Sigmoid colon (tissue), 4 donors: ENCODE data around the gene SAMD4A.

Experiments used
- EP300 ChIP-seq, 4 donors: sonication (generic); formaldehyde crosslinking; IDR thresholded peaks; one replicate each; pipeline ENCODE4 v1.6.1; 2017; ENCODE audit warnings: antibody characterized with exemption in 4 of 4
- POLR2A ChIP-seq, 2 donors: fragments of 450-650 bp; IDR thresholded peaks; one replicate each; pipeline ENCODE4 v1.6.1; 2016; ENCODE audit warnings: antibody characterized with exemption in 2 of 2, mild to moderate bottlenecking in 2 of 2, moderate library complexity in 2 of 2
- POLR2AphosphoS5 ChIP-seq, 4 donors: sonication (generic); formaldehyde crosslinking; IDR thresholded peaks; one replicate each; pipeline ENCODE4 v1.6.1; 2017; ENCODE audit warnings: antibody characterized with exemption in 4 of 4
- TF ChIP-seq, protein P1 (sequence below), 4 experiments: fragments of 450-650 bp in 3 of 4; fragments of 200-600 bp in 1 of 4; IDR thresholded peaks; one replicate each; pipeline ENCODE4 v1.5.1; 2016 to 2019; ENCODE audit warnings: antibody characterized with exemption in 4 of 4, mild to moderate bottlenecking in 3 of 4, moderate library complexity in 2 of 4

DNA sequence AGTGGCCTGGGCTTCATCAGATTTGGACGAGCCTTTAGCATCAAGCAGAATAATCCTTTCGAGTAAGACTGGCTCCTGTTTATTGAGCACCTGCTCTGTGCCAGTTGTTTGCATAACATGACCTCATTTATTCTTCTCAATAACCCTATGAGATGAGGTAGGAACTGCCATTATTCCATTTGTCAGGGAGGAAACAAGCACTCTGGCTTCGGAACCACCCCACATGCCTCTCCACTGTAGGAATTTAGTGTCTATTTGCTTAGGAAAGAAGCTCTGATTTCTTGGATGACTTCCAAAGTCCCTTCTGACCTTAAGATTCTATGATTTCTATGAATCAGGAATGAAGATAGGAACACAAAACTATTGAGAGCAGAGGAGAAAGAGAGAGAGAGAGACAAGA lies 11.0 kb downstream of the SAMD4A start:
- TF ChIP-seq, protein P1, sequence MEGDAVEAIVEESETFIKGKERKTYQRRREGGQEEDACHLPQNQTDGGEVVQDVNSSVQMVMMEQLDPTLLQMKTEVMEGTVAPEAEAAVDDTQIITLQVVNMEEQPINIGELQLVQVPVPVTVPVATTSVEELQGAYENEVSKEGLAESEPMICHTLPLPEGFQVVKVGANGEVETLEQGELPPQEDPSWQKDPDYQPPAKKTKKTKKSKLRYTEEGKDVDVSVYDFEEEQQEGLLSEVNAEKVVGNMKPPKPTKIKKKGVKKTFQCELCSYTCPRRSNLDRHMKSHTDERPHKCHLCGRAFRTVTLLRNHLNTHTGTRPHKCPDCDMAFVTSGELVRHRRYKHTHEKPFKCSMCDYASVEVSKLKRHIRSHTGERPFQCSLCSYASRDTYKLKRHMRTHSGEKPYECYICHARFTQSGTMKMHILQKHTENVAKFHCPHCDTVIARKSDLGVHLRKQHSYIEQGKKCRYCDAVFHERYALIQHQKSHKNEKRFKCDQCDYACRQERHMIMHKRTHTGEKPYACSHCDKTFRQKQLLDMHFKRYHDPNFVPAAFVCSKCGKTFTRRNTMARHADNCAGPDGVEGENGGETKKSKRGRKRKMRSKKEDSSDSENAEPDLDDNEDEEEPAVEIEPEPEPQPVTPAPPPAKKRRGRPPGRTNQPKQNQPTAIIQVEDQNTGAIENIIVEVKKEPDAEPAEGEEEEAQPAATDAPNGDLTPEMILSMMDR (IDR thresholded peaks at IDR 0.05) = no peak
- TF ChIP-seq POLR2A (IDR thresholded peaks at IDR 0.05) = no peak
- peak in 1 of 4 donors; percentile 22 for TF ChIP-seq POLR2AphosphoS5 (IDR thresholded peaks at IDR 0.05)
- no peak for TF ChIP-seq EP300 (IDR thresholded peaks at IDR 0.05)
